Measurements from ENCODE around the gene MALRD1. TPM values are rescaled to one million over a fixed set of nuclear protein-coding genes. Genes with fewer than 3 reads are reported as not detected.

Gene MALRD1
- total RNA-seq, 4 donors from 2014 or later, result 1.0 to 4.1 (median 2.6) TPM; not detected in 1

DNA sequence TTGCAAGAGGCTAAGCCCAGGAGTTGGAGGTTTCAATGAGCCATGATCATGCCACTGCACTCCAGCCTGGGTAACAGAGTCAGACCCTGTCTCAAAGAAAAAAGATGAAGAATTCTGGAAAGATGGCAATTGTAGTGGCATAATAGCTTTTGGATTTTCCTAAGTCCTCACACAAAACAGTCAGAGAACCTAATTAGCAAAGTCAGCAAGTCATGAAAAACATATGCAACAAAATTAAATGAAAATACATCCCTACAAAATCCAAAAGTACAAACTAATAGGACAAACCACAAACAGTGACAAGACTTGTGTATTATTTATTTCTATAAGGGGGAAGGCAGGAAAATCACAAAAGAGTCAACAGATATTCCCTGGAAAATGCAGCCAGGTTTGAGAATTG, 405.4 kb downstream of the MALRD1 start:
- TF ChIP-seq, protein P1, sequence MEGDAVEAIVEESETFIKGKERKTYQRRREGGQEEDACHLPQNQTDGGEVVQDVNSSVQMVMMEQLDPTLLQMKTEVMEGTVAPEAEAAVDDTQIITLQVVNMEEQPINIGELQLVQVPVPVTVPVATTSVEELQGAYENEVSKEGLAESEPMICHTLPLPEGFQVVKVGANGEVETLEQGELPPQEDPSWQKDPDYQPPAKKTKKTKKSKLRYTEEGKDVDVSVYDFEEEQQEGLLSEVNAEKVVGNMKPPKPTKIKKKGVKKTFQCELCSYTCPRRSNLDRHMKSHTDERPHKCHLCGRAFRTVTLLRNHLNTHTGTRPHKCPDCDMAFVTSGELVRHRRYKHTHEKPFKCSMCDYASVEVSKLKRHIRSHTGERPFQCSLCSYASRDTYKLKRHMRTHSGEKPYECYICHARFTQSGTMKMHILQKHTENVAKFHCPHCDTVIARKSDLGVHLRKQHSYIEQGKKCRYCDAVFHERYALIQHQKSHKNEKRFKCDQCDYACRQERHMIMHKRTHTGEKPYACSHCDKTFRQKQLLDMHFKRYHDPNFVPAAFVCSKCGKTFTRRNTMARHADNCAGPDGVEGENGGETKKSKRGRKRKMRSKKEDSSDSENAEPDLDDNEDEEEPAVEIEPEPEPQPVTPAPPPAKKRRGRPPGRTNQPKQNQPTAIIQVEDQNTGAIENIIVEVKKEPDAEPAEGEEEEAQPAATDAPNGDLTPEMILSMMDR (IDR thresholded peaks at IDR 0.05; ENCODE audit: low read depth), result no peak

DNA sequence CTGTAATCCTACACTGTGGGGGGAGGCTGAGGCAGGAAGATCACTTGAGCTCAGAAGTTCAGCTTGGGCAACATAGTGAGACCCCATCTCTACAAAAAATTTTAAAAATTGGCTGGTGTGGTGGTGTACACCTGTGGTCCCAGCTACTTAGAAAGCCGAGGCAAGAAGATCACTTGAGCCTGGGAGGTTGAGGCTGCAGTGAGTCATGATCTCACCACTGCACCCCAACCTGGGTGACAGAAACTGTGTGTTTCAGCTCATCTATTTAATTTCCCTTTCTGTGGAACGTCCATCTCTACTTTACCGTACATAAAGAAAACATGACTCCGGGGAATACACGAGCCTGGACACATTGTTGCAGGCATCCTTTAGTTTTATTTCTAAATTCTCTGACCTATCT, 413.0 kb downstream of the MALRD1 start:
- TF ChIP-seq, protein P1 (IDR thresholded peaks at IDR 0.05; ENCODE audit: low read depth), result no peak

DNA sequence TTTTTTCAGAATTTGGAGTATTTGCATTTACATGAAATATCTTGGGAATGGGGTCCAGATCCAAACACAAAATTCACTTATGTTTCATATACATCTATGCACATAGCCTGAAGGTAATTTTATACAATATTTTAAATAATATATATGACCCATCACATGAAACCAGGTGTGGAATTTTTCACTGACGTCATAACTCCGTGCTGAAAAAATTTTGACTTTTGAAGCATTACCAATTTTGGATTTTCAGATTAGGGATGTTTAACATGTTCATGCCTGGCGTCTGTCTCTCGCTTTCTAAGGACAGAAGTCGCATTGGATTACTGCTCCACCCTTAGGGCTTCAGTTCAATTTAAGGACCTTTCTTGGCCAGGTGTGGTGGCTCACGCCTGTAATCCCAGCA, 418.1 kb downstream of the MALRD1 start:
- TF ChIP-seq, protein P1 (IDR thresholded peaks at IDR 0.05; ENCODE audit: low read depth), result no peak

DNA sequence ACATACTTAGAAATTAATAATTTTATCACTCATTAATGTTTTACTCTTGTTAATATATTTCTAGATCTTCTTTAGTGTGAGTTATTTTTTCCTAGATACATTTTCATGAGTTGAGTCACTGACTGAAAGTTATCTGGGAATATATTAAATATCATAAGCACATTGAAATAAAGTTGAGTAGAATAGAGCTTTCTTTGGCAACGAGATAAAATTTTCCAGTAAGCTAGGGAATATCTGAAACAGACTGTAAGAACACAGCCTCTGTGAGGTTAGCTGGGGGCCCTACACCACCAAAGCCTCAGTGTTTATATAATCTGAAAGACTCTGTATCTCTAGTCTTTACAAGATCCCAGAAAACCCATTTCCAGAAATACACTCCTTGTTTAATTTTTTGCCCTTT, 419.8 kb downstream of the MALRD1 start:
- TF ChIP-seq, protein P1 (IDR thresholded peaks at IDR 0.05; ENCODE audit: low read depth), result no peak

DNA sequence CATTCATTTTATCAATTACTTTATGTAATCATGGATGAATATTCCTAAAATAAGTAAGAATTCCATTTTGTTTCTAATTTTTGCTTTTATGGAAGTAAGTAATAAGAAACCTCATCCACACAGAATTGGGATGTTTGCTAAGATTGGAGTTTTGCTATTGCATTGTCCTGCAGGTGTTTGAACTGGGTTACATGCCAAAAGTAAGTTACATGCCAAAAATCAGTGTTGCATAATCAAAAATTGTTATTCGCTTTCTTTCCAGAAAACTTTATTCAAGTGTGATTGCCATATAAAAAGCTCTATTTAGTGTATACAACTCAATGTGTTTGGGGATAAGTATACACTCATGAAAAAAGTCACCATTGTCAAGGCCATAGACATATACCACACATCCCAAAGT, 420.9 kb downstream of the MALRD1 start:
- TF ChIP-seq, protein P1 (IDR thresholded peaks at IDR 0.05; ENCODE audit: low read depth), result no peak

DNA sequence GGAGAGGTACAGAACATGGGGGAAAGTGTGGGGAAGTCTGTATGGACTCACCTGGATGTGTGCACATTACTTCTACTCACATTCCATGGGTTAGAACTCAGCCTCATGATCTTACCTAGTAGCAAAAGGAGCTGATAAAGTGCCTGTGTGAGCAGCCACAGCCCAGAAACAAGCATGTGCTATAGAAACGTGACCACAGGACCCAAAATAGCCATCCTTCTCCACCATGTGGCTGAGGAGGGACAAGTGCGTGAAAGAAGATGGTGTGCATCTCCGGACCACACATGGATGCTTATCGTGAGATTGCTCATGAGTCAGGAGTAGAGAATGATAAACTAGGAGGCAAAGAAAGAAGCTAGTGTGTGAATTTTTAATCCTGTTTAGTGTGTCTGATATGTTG, 431.3 kb downstream of the MALRD1 start:
- TF ChIP-seq, protein P1 (IDR thresholded peaks at IDR 0.05; ENCODE audit: low read depth), result no peak

DNA sequence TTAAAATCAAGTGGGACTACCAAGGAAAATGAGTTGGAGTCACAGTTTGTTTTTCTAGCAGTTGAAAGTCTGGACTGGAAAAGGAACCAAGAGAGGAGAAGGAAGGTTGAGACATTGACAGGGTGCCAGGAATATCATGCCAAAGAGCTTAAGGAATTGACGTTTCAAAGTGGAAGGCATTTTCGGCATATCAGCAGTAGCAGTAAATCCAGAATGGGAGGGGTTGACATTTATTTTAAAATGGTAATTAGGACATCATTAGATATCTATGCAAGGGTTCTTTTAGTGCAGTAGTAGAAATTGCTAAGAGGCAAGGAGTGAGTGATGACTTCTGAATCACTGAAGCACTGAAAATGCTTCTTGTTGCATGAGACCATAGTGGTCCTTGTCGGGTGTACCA, 431.8 kb downstream of the MALRD1 start:
- TF ChIP-seq, protein P1 (IDR thresholded peaks at IDR 0.05; ENCODE audit: low read depth), result no peak
